Liver (tissue), 3 donors: ENCODE measurements around the gene SPATS2L.

Experiments
- ATF3 ChIP-seq: IDR thresholded peaks from 2 replicates; pipeline ENCODE4 v1.6.1; 2016; ENCODE audit warnings: antibody characterized with exemption
- CTCF ChIP-seq: fragments of 150-350 bp; IDR thresholded peaks from 2 replicates; pipeline ENCODE4 v1.5.1; 2017; ENCODE audit warnings: improper control_type of control experiment, low read depth, low read length; ENCODE audit not compliant: missing input control
- MAX ChIP-seq: IDR thresholded peaks from 2 replicates; pipeline ENCODE4 v1.6.1; 2016; ENCODE audit warnings: antibody characterized with exemption
- NR2F2 ChIP-seq: IDR thresholded peaks from 2 replicates; pipeline ENCODE4 v1.6.1; 2016; ENCODE audit warnings: antibody characterized with exemption
- REST ChIP-seq: IDR thresholded peaks from 2 replicates; pipeline ENCODE4 v1.6.1; 2016; ENCODE audit warnings: antibody characterized with exemption, mild to moderate bottlenecking
- SP1 ChIP-seq: IDR thresholded peaks from 2 replicates; pipeline ENCODE4 v1.6.1; 2018; ENCODE audit warnings: antibody characterized with exemption, mild to moderate bottlenecking
- TAF1 ChIP-seq: conservative IDR thresholded peaks from 2 replicates; pipeline ENCODE4 v1.6.1; 2016; ENCODE audit warnings: antibody characterized with exemption, mild to moderate bottlenecking
- donor health status: healthy.
- donor health status: healthy.

- TF ChIP-seq REST (no peak), MAX (no peak), CTCF (no peak), NR2F2 (no peak), TAF1 (no peak), SP1 (no peak), ATF3 (no peak)
These were observed 136.9 kb downstream of the SPATS2L start for GRCh38 chr2:200443376-200443775.
